Suppressor macrophage treated with lipopolysaccharide for 4 hours (primary cell): ENCODE data around the gene FCHSD2.
A peak's percentile ranks its signal among the peaks of the same experiment; 100 is the strongest.

Experiments used
- DNase-seq: peaks from one replicate; pipeline ENCODE4 v3.0.0-alpha.2; 2020

The FCHSD2 gene

GRCh38 chr11:73142128-73142377 is at the start of gene FCHSD2:
Gene FCHSD2, minus strand, starts transcription at chr11:73142318. Its CDS starts 441 bp downstream, at chr11:73141877.
- no peak for DNase-seq

- no peak for DNase-seq
These were observed 49.0 kb upstream of the FCHSD2 start for GRCh38 chr11:73191151-73191550.

GRCh38 chr11:73190557-73190885 is 48.4 kb upstream of the FCHSD2 start:
- no peak for DNase-seq

- no peak for DNase-seq
These were observed 47.8 kb upstream of the FCHSD2 start for GRCh38 chr11:73189723-73190556.

DNA sequence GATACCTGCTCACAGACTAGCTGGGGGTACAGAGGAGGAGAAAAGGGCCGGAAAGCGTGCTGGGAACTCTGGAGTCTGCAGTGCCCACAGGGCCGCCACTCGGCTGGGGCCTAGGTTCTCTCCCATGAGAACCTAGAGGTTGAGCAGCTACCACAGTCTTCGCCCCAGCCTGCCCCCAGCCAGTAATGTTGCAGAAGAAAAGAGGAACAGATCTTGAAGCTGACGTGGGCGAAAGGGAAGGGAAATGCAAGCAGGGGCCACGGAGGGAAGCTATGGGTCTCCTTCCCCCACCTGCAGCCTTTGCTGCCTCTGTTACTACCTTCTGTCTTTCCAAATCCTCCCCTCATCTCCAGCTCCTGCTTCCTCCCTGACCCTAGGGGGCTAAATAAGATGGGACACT is 47.2 kb upstream of the FCHSD2 start:
- peak; percentile 89 for DNase-seq

DNA sequence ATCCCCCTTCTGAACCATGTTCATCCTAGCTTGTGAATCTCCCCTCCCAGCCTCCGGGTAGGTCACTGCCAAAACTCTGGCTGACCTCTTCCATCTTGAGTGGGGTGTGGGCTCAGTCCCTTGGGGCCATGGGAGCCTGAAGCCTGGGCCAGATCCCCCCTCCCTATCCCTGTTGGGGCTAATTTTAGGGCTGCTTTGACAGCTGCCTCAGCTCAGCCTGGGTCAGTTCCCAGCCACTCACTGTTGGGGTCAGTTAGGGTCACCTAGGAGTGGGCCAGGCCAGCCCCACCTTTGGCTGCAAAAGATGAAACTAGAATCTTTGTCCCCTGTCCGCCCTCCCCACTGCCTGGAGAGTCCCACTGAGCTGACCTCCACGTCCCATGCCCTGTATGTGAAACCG is 46.2 kb upstream of the FCHSD2 start:
- no peak for DNase-seq

DNA sequence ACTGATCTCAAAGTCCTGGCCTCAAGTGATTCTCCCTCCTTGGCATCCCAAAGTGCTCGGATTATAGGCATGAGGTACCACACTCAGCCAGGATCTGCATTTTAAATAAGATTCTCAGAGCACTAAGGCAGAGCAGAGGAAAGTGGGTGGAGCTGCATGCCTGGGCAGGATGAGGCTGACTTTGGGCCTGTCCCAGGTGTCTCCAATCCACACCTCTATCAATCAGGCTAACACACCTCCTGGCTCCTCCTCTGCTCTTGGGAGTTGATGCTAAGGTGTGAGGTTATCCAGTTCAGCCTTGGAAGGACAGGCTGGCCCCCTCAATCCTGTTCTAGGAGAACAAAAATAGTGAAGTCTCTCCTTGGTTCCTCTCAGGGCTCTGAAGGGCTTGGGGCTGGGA is 45.7 kb upstream of the FCHSD2 start:
- DNase-seq: no peak

DNA sequence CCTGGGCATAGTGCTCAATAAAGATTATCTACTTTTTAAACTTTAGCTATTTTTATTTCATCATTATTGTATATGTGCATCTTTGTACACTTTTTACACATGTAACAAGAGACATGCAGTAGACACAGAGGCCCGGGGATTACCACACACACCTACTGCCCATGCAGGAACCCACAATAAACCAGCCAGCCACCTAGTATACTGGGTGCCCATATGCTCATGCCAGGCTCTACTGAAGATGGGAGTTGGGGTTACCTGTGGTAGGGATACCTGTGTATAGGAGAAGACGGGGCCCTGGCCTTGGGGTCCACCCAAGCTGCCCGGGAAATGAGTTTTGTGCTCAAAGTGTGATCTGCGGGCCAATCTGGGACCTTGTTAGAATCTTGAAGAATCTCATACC is 44.8 kb upstream of the FCHSD2 start:
- no peak for DNase-seq

DNA sequence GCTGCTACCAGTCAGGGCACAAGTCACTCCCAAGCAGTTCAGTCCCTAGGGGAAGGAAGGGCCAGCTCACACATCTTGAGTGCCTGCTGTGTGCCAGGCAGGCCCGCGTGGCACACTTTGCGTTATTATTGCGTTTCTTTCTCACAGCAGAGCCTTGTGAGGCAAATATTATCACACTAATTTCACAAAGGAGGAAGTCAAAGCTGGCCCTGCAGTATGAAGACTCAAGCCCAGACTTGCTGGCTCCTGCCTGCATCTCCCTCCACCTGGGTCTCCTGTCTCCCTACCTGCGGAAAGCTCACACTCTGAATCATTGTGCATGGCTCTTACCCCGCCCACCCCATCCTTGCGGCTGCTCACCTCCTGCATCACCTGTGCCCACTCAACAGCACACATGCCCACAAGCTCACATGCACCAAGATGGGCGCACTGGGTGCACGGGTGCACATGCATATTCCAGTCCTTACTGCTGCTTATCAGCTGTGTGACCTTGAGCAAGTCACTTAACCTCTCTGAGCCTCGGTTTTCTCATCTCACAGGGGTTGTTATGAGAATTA is 44.3 kb upstream of the FCHSD2 start:
- peak; percentile 57 for DNase-seq

DNA sequence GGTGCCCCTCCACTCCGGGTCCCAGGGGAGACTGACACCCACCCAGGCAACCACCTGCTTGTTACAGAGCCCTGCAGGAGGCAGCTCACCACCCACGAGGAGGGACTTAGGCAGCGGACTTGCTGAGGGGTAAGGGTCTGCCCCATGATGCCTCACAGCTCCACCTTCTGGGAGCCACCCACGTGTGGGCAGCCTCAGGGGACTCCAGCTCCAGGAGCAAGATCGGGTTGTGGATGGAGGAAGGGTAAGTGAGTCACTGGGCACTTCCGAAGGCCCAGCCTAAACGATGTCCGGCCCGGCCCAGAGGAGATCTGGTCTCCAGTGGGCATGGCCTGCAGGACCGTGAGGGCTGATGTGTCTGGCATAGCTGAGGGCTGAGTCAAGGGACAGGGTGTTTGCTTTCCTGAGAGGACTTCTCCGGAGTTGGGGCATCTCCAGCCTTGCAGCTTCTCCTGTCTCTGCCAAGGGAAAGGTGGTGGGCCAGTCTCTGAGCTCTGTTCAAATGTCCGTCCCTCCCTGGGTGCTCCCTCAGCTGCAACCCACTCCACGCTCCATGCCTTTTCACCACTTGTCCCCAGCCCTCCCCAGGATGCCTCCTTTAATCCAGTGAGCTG is 43.7 kb upstream of the FCHSD2 start:
- DNase-seq: no peak

GRCh38 chr11:73184953-73185671 is 43.0 kb upstream of the FCHSD2 start:
- peak; percentile 76 for DNase-seq

DNA sequence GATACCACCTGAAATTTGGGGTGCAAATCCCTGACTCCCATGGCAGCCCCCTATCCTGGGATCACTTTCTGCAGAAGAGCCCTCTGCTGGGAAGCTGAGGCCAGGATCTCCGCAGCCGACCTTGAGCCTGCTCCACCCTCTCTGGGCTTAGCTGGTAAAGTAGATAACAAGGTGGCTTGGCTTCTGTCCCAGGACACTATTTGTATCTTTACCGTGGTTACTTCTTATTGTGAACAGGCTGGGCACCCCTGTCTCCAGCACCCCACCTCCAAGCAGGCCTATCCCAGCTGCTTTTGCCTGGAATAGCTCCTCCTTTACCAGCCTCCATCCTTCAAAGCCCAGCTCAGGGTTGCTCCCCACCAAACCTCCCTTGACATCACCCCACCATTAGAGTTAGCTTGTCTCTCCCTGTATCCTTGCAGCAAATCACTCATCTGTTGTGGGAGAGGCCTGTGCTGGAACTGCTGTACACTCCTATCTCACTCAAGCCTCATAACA is 40.8 kb upstream of the FCHSD2 start:
- no peak for DNase-seq

GRCh38 chr11:73178681-73179080 is 36.6 kb upstream of the FCHSD2 start:
- DNase-seq: no peak

- DNase-seq: peak; percentile 87
These were observed 35.8 kb upstream of the FCHSD2 start for GRCh38 chr11:73177778-73178539.

GRCh38 chr11:73177380-73177777 is 35.3 kb upstream of the FCHSD2 start:
- DNase-seq: no peak

- DNase-seq: no peak
These were observed 34.7 kb upstream of the FCHSD2 start for GRCh38 chr11:73176874-73177155.

DNA sequence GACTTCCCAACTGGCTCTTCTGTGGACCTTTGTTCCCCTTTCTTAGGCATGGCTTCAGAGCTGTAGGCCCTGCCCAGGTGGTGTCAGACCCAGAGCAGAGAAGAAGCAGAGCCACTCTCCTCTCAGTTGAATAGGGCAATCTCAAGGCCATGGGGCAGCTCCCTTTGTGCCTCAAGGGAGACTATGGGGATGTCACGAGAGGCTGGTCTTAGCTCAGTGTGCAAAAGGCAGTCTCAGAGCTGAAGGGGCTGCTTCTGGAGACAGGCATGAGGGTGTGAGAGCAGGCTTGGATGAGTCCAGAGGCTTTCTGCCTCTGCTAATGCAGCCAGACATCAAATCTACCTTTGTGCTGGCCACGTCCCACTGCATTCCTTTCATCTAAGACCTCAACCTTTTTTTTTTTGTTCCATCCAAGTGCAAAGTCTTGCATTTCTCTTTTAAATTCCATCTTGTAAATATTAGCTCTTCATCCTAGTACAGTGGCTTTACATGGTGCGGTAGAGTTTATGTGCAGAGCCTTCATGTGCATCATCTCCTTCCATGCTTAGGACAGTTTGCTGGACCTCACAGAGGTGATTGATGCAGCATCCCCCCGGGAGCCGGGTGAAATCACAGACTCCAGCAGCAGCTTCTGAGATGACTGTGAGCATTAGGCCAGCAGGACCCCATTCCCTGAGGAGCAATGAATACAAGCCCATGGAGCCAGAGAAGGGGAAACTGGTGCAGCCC is 34.2 kb upstream of the FCHSD2 start:
- no peak for DNase-seq

DNA sequence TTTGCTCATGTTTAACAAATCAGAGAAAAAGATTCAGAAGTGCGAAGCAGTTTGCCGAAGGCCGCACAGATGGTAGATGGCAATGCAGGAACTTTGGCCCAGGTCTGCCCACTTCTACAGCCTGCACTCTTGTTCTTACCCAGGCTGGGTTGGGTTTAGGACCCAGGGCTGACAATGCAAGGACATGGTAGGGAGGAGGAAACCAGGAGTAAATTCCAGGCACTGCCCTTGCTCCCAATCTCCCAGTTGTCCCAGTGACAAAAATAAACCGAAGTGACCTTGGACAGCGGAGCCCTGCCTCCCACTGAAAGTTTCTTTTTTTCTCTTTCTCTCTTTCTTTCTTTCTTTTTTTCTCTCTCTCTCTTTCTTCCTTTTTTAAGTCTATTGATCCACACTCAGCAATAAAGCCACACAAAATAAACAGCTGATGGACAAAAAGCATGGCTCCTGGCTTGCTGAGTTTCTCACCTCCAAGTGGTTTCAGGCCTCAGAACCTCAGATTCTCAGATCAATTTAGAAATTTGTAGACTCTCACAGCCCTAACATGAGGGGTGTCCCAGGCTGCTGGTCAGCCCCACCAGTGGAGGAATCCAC is 33.5 kb upstream of the FCHSD2 start:
- no peak for DNase-seq

DNA sequence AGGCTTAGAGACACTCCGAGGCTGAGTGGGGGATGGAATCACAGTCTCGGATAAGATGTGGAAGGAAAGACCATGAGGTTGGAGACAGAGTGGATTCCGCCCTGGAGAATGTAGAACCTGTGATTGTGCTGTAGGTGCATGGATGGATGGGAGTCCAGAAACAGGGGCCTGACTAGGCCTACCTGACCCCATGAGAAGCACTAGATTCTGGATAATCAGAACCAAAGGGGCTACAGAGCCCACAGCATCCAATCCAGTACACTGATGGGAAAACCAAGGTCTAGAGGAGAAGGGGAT is 32.3 kb upstream of the FCHSD2 start:
- DNase-seq: no peak

- DNase-seq: no peak
These were observed 31.8 kb upstream of the FCHSD2 start for GRCh38 chr11:73173755-73174494.

GRCh38 chr11:73172992-73173656 is 31.0 kb upstream of the FCHSD2 start:
- no peak for DNase-seq
